Amygdala (tissue), 56 donors: ENCODE measurements around the gene TBC1D13.
"Not testable (repeated sequence)": the region's sequence is repeated elsewhere in the genome, so short reads cannot be mapped to it uniquely, and the experiment has no call there.

Experiments
- DNase-seq, 56 donors: peaks; one replicate each; lab custom pipeline; 2025; lab: John Stamatoyannopoulos, UW

The TBC1D13 gene

GRCh38 chr9:128786681-128787601 is at the start of gene TBC1D13:
TBC1D13 (plus strand) TSS chr9:128787253; CDS start chr9:128787354, 101 bp downstream.
- DNase-seq: peak; percentile 28 to 92 (median 82)

- no peak for DNase-seq
Measured at GRCh38 chr9:128742401-128742800, 44.7 kb upstream of the TBC1D13 start.

GRCh38 chr9:128743421-128743820 is 43.6 kb upstream of the TBC1D13 start:
- DNase-seq: no peak

GRCh38 chr9:128747241-128747640 is 39.8 kb upstream of the TBC1D13 start:
- no peak for DNase-seq

- no peak for DNase-seq
Measured at GRCh38 chr9:128750926-128751595, 36.0 kb upstream of the TBC1D13 start.

- DNase-seq: no peak
Measured at GRCh38 chr9:128753627-128754026, 33.4 kb upstream of the TBC1D13 start.

- no peak for DNase-seq
Measured at GRCh38 chr9:128757602-128758001, 29.5 kb upstream of the TBC1D13 start.

- DNase-seq: peak in 4 of 56 donors; percentile 28 to 40 (median 34)
Measured at GRCh38 chr9:128762671-128763449, 24.2 kb upstream of the TBC1D13 start.

GRCh38 chr9:128764361-128764760 is 22.7 kb upstream of the TBC1D13 start:
- no peak for DNase-seq

GRCh38 chr9:128765499-128765898 is 21.6 kb upstream of the TBC1D13 start:
- DNase-seq: no peak

GRCh38 chr9:128768606-128769005 is 18.4 kb upstream of the TBC1D13 start:
- DNase-seq: no peak

GRCh38 chr9:128770286-128771030 is 16.6 kb upstream of the TBC1D13 start:
- no peak for DNase-seq

- peak in 4 of 56 donors; percentile 34 to 63 (median 52) for DNase-seq
Measured at GRCh38 chr9:128771094-128771721, 15.8 kb upstream of the TBC1D13 start.

GRCh38 chr9:128771745-128772519 is 15.1 kb upstream of the TBC1D13 start, which contains the start of gene ZER1:
ZER1 (minus strand) TSS chr9:128771927; CDS start chr9:128755565, 16,362 bp downstream.
- DNase-seq: peak; percentile 50 to 96 (median 84)

GRCh38 chr9:128773049-128773448 is 14.0 kb upstream of the TBC1D13 start:
- no peak for DNase-seq

- no peak for DNase-seq
Measured at GRCh38 chr9:128774804-128775203, 12.2 kb upstream of the TBC1D13 start.

GRCh38 chr9:128780093-128780492 is 7.0 kb upstream of the TBC1D13 start:
- not testable (repeated sequence) for DNase-seq

GRCh38 chr9:128781187-128782070 is 5.6 kb upstream of the TBC1D13 start:
- no peak for DNase-seq
